Suprapubic skin (tissue), 4 donors: ENCODE data around the gene TPM4. TPM values are rescaled to one million over a fixed set of nuclear protein-coding genes. Genes with fewer than 3 reads are reported as not detected.

ENCODE experiments used
- DNase-seq, 2 donors: peaks; one replicate each; pipeline ENCODE4 v3.0.0-alpha.2; 2019; ENCODE audit warnings: low spot score in 2 of 2
- H3K27ac ChIP-seq: fragments of 200-600 bp; sonication (generic); one replicate; pipeline ENCODE4 v1.5.1; 2019
- H3K27me3 ChIP-seq: fragments of 200-600 bp; sonication (generic); one replicate; pipeline ENCODE4 v1.5.1; 2019
- H3K36me3 ChIP-seq: fragments of 200-600 bp; sonication (generic); one replicate; pipeline ENCODE4 v1.5.1; 2019
- H3K4me1 ChIP-seq: fragments of 200-600 bp; sonication (generic); one replicate; pipeline ENCODE4 v1.5.1; 2019
- H3K4me3 ChIP-seq: fragments of 200-600 bp; sonication (generic); one replicate; pipeline ENCODE4 v1.5.1; 2019; ENCODE audit warnings: mild to moderate bottlenecking
- H3K9me3 ChIP-seq: fragments of 200-600 bp; sonication (generic); one replicate; pipeline ENCODE4 v1.5.1; 2019
- EP300 ChIP-seq: sonication (generic); formaldehyde crosslinking; IDR thresholded peaks from one replicate; pipeline ENCODE4 v1.6.1; 2017; ENCODE audit warnings: antibody characterized with exemption
- POLR2A ChIP-seq, 2 donors: fragments of 450-650 bp; IDR thresholded peaks; one replicate each; pipeline ENCODE4 v1.6.1; 2017; ENCODE audit warnings: antibody characterized with exemption in 2 of 2, mild to moderate bottlenecking in 2 of 2, moderate library complexity in 2 of 2
- POLR2AphosphoS5 ChIP-seq, 3 donors: sonication (generic); formaldehyde crosslinking; IDR thresholded peaks; one replicate each; pipeline ENCODE4 v1.6.1; 2017; ENCODE audit warnings: antibody characterized with exemption in 3 of 3
- WGBS: methylation state at CpG from one replicate; pipeline ENCODE4 v1.1.5; 2018; 5-methylcytosine and 5-hydroxymethylcytosine counted together
- total RNA-seq, 4 donors: library from RNA; depleted of rRNA; stranded (reverse); fragments of >200 nt; gene quantifications; one replicate each; pipeline ENCODE4 v1.1.0, GENCODE V29; 2016
- TF ChIP-seq, protein P1 (sequence below), 2 donors: fragments of 200-600 bp in 1 of 2; fragments of 450-650 bp in 1 of 2; sonication (generic) in 1 of 2; IDR thresholded peaks; one replicate each; pipeline ENCODE4 v1.5.1; 2016 to 2019; ENCODE audit warnings: antibody characterized with exemption in 2 of 2, mild to moderate bottlenecking in 1 of 2, moderate library complexity in 1 of 2

Gene TPM4
- total RNA-seq, 4 donors from 2014 or later, result 195 to 224 (median 205) TPM

DNA sequence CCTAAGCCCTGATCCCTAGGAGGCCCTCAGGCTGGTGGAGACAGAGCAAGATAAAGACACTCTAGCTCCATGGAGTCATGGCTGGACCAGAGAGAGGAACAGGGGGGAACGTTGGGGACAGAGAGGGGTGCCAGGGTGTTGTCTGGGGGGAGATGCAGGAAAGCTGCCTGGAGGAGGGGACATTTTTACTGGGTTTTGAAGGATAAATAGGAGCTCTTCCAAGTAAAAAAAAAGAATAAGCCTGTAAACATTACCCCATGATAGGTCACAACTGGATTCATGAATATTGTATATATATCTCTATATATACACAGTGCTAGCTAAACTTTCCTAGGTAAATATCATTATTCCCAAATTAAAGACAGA lies 67.9 kb downstream of the TPM4 start:
- Histone ChIP-seq H3K9me3 (no peaks in the 10 kb centered on the region), H3K36me3 (no peaks in the 10 kb centered on the region), H3K27me3 (peaks cover 11% of the 10 kb centered on the region), H3K4me1 (no peaks in the 10 kb centered on the region), H3K4me3 (no peak overlapping the region), H3K27ac (no peak overlapping the region)
- TF ChIP-seq EP300, result no peak
- TF ChIP-seq POLR2AphosphoS5 (IDR thresholded peaks at IDR 0.05), result no peak
- no peak for TF ChIP-seq POLR2A (IDR thresholded peaks at IDR 0.05)
- TF ChIP-seq, protein P1, sequence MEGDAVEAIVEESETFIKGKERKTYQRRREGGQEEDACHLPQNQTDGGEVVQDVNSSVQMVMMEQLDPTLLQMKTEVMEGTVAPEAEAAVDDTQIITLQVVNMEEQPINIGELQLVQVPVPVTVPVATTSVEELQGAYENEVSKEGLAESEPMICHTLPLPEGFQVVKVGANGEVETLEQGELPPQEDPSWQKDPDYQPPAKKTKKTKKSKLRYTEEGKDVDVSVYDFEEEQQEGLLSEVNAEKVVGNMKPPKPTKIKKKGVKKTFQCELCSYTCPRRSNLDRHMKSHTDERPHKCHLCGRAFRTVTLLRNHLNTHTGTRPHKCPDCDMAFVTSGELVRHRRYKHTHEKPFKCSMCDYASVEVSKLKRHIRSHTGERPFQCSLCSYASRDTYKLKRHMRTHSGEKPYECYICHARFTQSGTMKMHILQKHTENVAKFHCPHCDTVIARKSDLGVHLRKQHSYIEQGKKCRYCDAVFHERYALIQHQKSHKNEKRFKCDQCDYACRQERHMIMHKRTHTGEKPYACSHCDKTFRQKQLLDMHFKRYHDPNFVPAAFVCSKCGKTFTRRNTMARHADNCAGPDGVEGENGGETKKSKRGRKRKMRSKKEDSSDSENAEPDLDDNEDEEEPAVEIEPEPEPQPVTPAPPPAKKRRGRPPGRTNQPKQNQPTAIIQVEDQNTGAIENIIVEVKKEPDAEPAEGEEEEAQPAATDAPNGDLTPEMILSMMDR (IDR thresholded peaks at IDR 0.05), result no peak
- no peak for DNase-seq
- 64% methylated on average over 1 of the region's 1 CpG for WGBS

DNA sequence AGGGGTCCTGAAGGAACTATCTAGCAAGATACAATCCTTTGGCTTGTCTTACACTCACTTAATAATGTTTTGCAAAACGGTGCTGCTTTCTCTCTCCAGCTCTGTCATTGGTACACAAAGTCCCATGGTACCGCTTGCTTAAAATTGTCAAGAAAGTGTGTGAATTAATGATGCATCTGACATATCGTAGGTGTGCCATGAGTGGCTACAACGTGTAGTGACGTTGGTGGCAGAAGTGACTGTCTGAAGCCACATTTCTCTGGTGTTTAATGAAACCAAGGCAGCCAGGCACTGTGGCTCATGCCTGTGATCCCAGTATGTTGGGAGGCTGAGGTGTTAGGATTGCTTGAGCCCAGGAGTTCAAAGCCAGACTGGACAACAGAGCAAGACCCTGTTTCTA lies 69.8 kb downstream of the TPM4 start:
- Histone ChIP-seq H3K4me1 (no peaks in the 10 kb centered on the region), H3K4me3 (no peak overlapping the region), H3K27ac (no peak overlapping the region), H3K9me3 (no peaks in the 10 kb centered on the region), H3K27me3 (peaks cover 11% of the 10 kb centered on the region), H3K36me3 (no peaks in the 10 kb centered on the region)
- 68% methylated on average over 5 of the region's 5 CpGs for WGBS
- DNase-seq, result no peak
- no peak for TF ChIP-seq POLR2AphosphoS5 (IDR thresholded peaks at IDR 0.05)
- no peak for TF ChIP-seq POLR2A (IDR thresholded peaks at IDR 0.05)
- TF ChIP-seq, protein P1 (IDR thresholded peaks at IDR 0.05), result no peak
- no peak for TF ChIP-seq EP300

DNA sequence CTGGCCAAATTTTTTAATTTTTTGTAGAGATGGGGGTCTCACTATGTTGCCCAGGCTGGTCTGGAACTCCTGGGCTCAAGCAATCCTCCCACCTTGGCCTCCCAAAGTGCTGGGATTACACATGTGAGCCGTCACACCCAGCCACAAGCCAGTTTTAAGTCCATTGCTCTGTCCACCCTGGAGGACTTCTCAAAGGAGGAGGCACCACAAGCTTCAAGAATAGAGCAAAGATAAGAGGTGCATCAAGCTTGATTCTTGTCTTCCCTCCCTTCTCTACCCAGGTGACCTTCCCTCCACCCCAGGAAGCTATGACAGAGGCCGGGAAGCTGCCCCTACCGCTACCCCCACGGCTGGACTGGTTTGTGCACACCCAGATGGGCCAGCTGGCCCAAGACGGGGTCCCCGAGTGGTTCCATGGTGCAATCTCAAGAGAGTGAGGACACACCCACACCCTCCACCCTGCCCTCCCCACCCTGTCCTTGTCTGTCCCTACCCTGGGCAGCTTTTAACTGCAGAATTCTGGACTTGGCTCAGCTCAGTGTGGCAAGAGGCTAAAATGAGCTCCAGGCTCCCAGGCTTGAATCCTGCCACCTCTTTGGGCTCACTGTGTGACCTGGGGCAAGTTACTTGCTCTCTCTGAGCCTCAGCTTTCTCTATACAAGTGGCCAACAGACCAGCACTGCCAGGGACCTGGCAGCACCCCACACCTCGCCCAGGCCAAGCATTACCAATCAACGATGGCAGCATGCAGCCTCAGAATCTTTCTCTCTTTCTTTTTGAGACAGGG lies 72.3 kb downstream of the TPM4 start:
- H3K27ac ChIP-seq, result no peak overlapping the region
- H3K4me1 ChIP-seq, result no peaks in the 10 kb centered on the region
- TF ChIP-seq POLR2AphosphoS5 (IDR thresholded peaks at IDR 0.05), result no peak
- no peak for TF ChIP-seq EP300
- no peak for TF ChIP-seq POLR2A (IDR thresholded peaks at IDR 0.05)
- TF ChIP-seq, protein P1 (IDR thresholded peaks at IDR 0.05), result no peak
- no peaks in the 10 kb centered on the region for H3K36me3 ChIP-seq
- DNase-seq, result no peak
- H3K27me3 ChIP-seq, result peaks cover 7% of the 10 kb centered on the region
- no peaks in the 10 kb centered on the region for H3K9me3 ChIP-seq
- 69% methylated on average over 8 of the region's 8 CpGs for WGBS
- H3K4me3 ChIP-seq, result no peak overlapping the region

Other genes with a start within 250 kb of the TPM4 start
- gene CYP4F2, start 178.4 kb upstream of the TPM4 start, total RNA-seq, result 10 to 100 TPM in 1 of 4 donors, 1 to 10 TPM in 3; 1.2 to 13.7 (median 3.3) TPM
- gene CYP4F11, start 142.0 kb upstream of the TPM4 start, total RNA-seq, result 1 to 10 TPM in 1 of 4 donors, under 1 TPM in 3; 0.19 to 1.3 (median 0.72) TPM
- not detected for gene OR10H4, start 127.5 kb upstream of the TPM4 start, total RNA-seq
- 10 to 100 TPM; 48.9 to 61.9 (median 58.5) TPM for gene RAB8A, start 35.4 kb downstream of the TPM4 start, total RNA-seq
- 1 to 10 TPM in 1 of 4 donors, under 1 TPM in 1, not detected in 2; 0.23 to 1.4 TPM for gene HSH2D, start 67.2 kb downstream of the TPM4 start, total RNA-seq
- gene CIB3, start 97.0 kb downstream of the TPM4 start, total RNA-seq, result not detected
- gene FAM32A, start 108.9 kb downstream of the TPM4 start, total RNA-seq, result 100 to 1,000 TPM in 1 of 4 donors, 10 to 100 TPM in 3; 64.2 to 102 (median 81.2) TPM
- gene AP1M1, start 121.4 kb downstream of the TPM4 start, total RNA-seq, result 10 to 100 TPM; 37.2 to 61.2 (median 45.0) TPM
- 10 to 100 TPM; 27.0 to 41.1 (median 36.9) TPM for gene KLF2, start 248.3 kb downstream of the TPM4 start, total RNA-seq